H9 (cell line): ENCODE results near the gene ZNF546. TPM values are rescaled to one million over a fixed set of nuclear protein-coding genes. Genes with fewer than 3 reads are reported as not detected.
"Not testable (repeated sequence)": the region's sequence is repeated elsewhere in the genome, so short reads cannot be mapped to it uniquely, and the experiment has no call there.

Experiments used
- DNase-seq: peaks from one replicate; pipeline ENCODE4 v3.0.0-alpha.2; 2017
- H2AFZ ChIP-seq: one replicate; pipeline ENCODE4 v1.6.1; 2013; ENCODE audit warnings: mild to moderate bottlenecking, low read length, control low read depth, moderate library complexity
- H2AK5ac ChIP-seq: 2 replicates; pipeline ENCODE4 v1.6.1; 2013; ENCODE audit warnings: low read length, control low read depth, mixed read lengths; ENCODE audit not compliant: insufficient read length
- H2BK120ac ChIP-seq: one replicate; pipeline ENCODE4 v1.6.1; 2013; ENCODE audit warnings: low read depth, mild to moderate bottlenecking, low read length, control low read depth, inconsistent platforms; ENCODE audit not compliant: poor library complexity, severe bottlenecking
- H2BK12ac ChIP-seq: 2 replicates; pipeline ENCODE4 v1.6.1; 2013; ENCODE audit warnings: low read length, control low read depth, mixed read lengths, low read depth; ENCODE audit not compliant: insufficient read length
- H2BK15ac ChIP-seq: 2 replicates; pipeline ENCODE4 v1.6.1; 2013; ENCODE audit warnings: low read depth, low read length, control low read depth
- H2BK20ac ChIP-seq: one replicate; pipeline ENCODE4 v1.6.1; 2013; ENCODE audit warnings: low read depth, mild to moderate bottlenecking, low read length, control low read depth, inconsistent platforms; ENCODE audit not compliant: poor library complexity, severe bottlenecking
- H2BK5ac ChIP-seq: 2 replicates; pipeline ENCODE4 v1.6.1; 2013; ENCODE audit warnings: low read length, control low read depth, mixed read lengths; ENCODE audit not compliant: insufficient read length
- H3K14ac ChIP-seq: 2 replicates; pipeline ENCODE4 v1.6.1; 2013; ENCODE audit warnings: low read length, control low read depth; ENCODE audit not compliant: insufficient read depth
- H3K18ac ChIP-seq: 2 replicates; pipeline ENCODE4 v1.6.1; 2013; ENCODE audit warnings: low read depth, mild to moderate bottlenecking, mixed read lengths, low read length, control low read depth; ENCODE audit not compliant: insufficient read length
- H3K23ac ChIP-seq: 2 replicates; pipeline ENCODE4 v1.6.1; 2013; ENCODE audit warnings: low read length, control low read depth, mixed read lengths, low read depth; ENCODE audit not compliant: insufficient read length
- H3K23me2 ChIP-seq: 2 replicates; pipeline ENCODE4 v1.6.1; 2013; ENCODE audit warnings: low read depth, mild to moderate bottlenecking, mixed read lengths, low read length, control low read depth; ENCODE audit not compliant: insufficient read length, poor library complexity, severe bottlenecking
- H3K27ac ChIP-seq: 2 replicates; pipeline ENCODE4 v1.5.1; 2013; ENCODE audit warnings: low read length, control low read depth, mixed read lengths, low read depth; ENCODE audit not compliant: insufficient read length
- H3K27me3 ChIP-seq: 2 replicates; pipeline ENCODE4 v1.6.1; 2013; ENCODE audit warnings: low read length, control low read depth, inconsistent platforms; ENCODE audit not compliant: insufficient read depth
- H3K4ac ChIP-seq: 2 replicates; pipeline ENCODE4 v1.6.1; 2013; ENCODE audit warnings: low read depth, mild to moderate bottlenecking, control low read depth, inconsistent platforms, low read length, moderate library complexity
- H3K4me1 ChIP-seq: 2 replicates; pipeline ENCODE4 v1.6.1; 2013; ENCODE audit warnings: low read length, control low read depth, inconsistent platforms; ENCODE audit not compliant: insufficient read depth
- H3K4me2 ChIP-seq: 2 replicates; pipeline ENCODE4 v1.6.1; 2013; ENCODE audit warnings: low read length, control low read depth, mixed read lengths; ENCODE audit not compliant: insufficient read length, insufficient read depth
- H3K56ac ChIP-seq: 2 replicates; pipeline ENCODE4 v1.6.1; 2013; ENCODE audit warnings: low read depth, mild to moderate bottlenecking, mixed read lengths, low read length, control low read depth; ENCODE audit not compliant: insufficient read length
- H3K79me1 ChIP-seq: 2 replicates; pipeline ENCODE4 v1.6.1; 2013; ENCODE audit warnings: low read depth, mild to moderate bottlenecking, moderate library complexity, low read length, control low read depth, inconsistent platforms; ENCODE audit not compliant: insufficient read depth, poor library complexity, severe bottlenecking
- H3K79me2 ChIP-seq: 2 replicates; pipeline ENCODE4 v1.6.1; 2013; ENCODE audit warnings: low read length, control low read depth, inconsistent platforms; ENCODE audit not compliant: insufficient read depth
- H3K9ac ChIP-seq: 2 replicates; pipeline ENCODE4 v1.6.1; 2013; ENCODE audit warnings: low read length, control low read depth, mixed read lengths; ENCODE audit not compliant: insufficient read length; ENCODE audit errors: extremely low read depth
- H3K9me3 ChIP-seq: one replicate; pipeline ENCODE4 v1.6.1; 2013; ENCODE audit warnings: low read depth, low read length, inconsistent platforms; ENCODE audit not compliant: control insufficient read depth
- H3T11ph ChIP-seq: one replicate; pipeline ENCODE4 v1.6.1; 2013; ENCODE audit warnings: mild to moderate bottlenecking, low read length, control low read depth, inconsistent platforms
- H4K20me1 ChIP-seq: one replicate; pipeline ENCODE4 v1.6.1; 2013; ENCODE audit not compliant: control insufficient read depth, insufficient read length, insufficient read depth
- H4K5ac ChIP-seq: 2 replicates; pipeline ENCODE4 v1.6.1; 2013; ENCODE audit warnings: low read depth, mild to moderate bottlenecking, mixed read lengths, low read length, control low read depth; ENCODE audit not compliant: insufficient read length
- H4K8ac ChIP-seq: replicated peaks from 2 replicates; pipeline ENCODE4 v1.6.1; 2013; ENCODE audit warnings: low read length, control low read depth, mixed read lengths, low read depth; ENCODE audit not compliant: insufficient read length
- H4K91ac ChIP-seq: 2 replicates; pipeline ENCODE4 v1.6.1; 2013; ENCODE audit warnings: low read depth, mild to moderate bottlenecking, moderate library complexity, mixed read lengths, low read length, control low read depth; ENCODE audit not compliant: insufficient read length
- H3K27ac Mint-ChIP-seq, 3 experiments: 2 replicates in 2 of 3; 3 replicates in 1 of 3; pipeline ENCODE4 v1.8.0; 2020 to 2021; ENCODE audit warnings: mixed read lengths in 3 of 3, mild to moderate bottlenecking in 1 of 3, moderate library complexity in 1 of 3
- H3K27me3 Mint-ChIP-seq: 2 replicates; pipeline ENCODE4 v1.8.0; 2021; ENCODE audit warnings: low read depth, mild to moderate bottlenecking, moderate library complexity, mixed read lengths
- H3K36me3 Mint-ChIP-seq, 3 experiments: 2 replicates in 2 of 3; 3 replicates in 1 of 3; pipeline ENCODE4 v1.8.0; 2020 to 2021; ENCODE audit warnings: low read depth in 3 of 3, mixed read lengths in 3 of 3; ENCODE audit not compliant: insufficient read depth in 1 of 3
- H3K4me1 Mint-ChIP-seq, 2 experiments: 2 replicates each; pipeline ENCODE4 v1.8.0; 2020; ENCODE audit warnings: mixed read lengths in 2 of 2
- H3K4me3 Mint-ChIP-seq, 2 experiments: 2 replicates in 1 of 2; 3 replicates in 1 of 2; pipeline ENCODE4 v1.8.0; 2020 to 2021; ENCODE audit warnings: mild to moderate bottlenecking in 2 of 2, mixed read lengths in 2 of 2, moderate library complexity in 1 of 2
- H3K9me3 Mint-ChIP-seq, 2 experiments: 2 replicates in 1 of 2; 3 replicates in 1 of 2; pipeline ENCODE4 v1.8.0; 2020; ENCODE audit warnings: mild to moderate bottlenecking in 2 of 2, mixed read lengths in 2 of 2, moderate library complexity in 1 of 2
- WGBS: extraction: QIAGEN DNeasy Blood & Tissue Kit; methylation state at CpG from one replicate; pipeline ENCODE4 v1.1.7; 2013; ENCODE audit warnings: missing lambda C conversion rate, low lambda C conversion rate, mixed read lengths; ENCODE audit not compliant: insufficient read length; ENCODE audit errors: extremely low coverage; 5-methylcytosine and 5-hydroxymethylcytosine counted together
- total RNA-seq: library from RNA; stranded (reverse); gene quantifications from 2 replicates; pipeline ENCODE4 v1.2.1, GENCODE V29; 2021
- TF ChIP-seq, protein P1 (sequence below): fragments of 200-600 bp; sonication (generic); conservative IDR thresholded peaks from 3 replicates; pipeline ENCODE4 v1.8.0; 2021; ENCODE audit warnings: antibody characterized with exemption, mild to moderate bottlenecking

ZNF546 gene
- total RNA-seq, 1 experiment from 2014 or later, result 1.7 TPM

DNA sequence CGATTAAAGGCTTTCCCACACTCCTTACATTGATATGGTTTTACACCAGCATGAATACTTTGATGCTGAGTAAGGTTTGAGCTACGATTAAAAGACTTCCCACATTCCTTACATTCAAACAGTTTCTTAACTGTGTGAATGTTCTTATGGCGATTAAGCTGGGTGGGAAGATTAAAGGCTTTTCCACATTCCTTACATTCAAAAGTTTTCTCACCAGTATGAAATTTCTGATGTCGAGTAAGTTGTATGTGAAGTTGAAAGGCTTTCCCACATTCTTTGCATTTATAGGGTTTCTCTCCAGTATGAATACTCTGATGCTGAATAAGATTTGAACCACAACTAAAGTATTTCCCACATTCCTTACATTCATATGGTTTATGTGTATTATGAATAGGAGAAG lies 39.1 kb downstream of the ZNF546 start:
- Histone ChIP-seq H2BK15ac (no peak overlapping the region), H3K18ac (no peak overlapping the region), H2BK120ac (no peak overlapping the region), H3T11ph (no peak overlapping the region), H3K9me3 (peaks cover 57% of the 10 kb centered on the region), H3K4ac (no peak overlapping the region), H2AK5ac (no peak overlapping the region), H3K4me2 (no peak overlapping the region), H4K91ac (no peak overlapping the region), H3K56ac (no peak overlapping the region), H3K27ac (no peak overlapping the region), H2BK12ac (no peak overlapping the region), H3K79me1 (no peaks in the 10 kb centered on the region), H2BK20ac (no peak overlapping the region), H3K9ac (no peak overlapping the region), H3K27me3 (no peaks in the 10 kb centered on the region), H3K79me2 (no peaks in the 10 kb centered on the region), H3K23me2 (no peaks in the 10 kb centered on the region), H4K20me1 (no peaks in the 10 kb centered on the region), H2BK5ac (no peak overlapping the region), H3K4me1 (no peaks in the 10 kb centered on the region), H4K8ac (no peak overlapping the region), H3K23ac (no peak overlapping the region), H2AFZ (no peak overlapping the region), H3K14ac (no peak overlapping the region), H4K5ac (no peak overlapping the region)
- TF ChIP-seq, protein P1, sequence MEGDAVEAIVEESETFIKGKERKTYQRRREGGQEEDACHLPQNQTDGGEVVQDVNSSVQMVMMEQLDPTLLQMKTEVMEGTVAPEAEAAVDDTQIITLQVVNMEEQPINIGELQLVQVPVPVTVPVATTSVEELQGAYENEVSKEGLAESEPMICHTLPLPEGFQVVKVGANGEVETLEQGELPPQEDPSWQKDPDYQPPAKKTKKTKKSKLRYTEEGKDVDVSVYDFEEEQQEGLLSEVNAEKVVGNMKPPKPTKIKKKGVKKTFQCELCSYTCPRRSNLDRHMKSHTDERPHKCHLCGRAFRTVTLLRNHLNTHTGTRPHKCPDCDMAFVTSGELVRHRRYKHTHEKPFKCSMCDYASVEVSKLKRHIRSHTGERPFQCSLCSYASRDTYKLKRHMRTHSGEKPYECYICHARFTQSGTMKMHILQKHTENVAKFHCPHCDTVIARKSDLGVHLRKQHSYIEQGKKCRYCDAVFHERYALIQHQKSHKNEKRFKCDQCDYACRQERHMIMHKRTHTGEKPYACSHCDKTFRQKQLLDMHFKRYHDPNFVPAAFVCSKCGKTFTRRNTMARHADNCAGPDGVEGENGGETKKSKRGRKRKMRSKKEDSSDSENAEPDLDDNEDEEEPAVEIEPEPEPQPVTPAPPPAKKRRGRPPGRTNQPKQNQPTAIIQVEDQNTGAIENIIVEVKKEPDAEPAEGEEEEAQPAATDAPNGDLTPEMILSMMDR, result no peak
- no CpG with 5 or more reads among the region's 4 CpGs for WGBS
- Mint-ChIP-seq H3K36me3 (peaks cover 54 to 64% (median 64%) of the 10 kb centered on the region in 3 experiments), H3K27ac (no peak overlapping the region), H3K4me1 (no peaks in the 10 kb centered on the region), H3K4me3 (no peak overlapping the region), H3K27me3 (peaks cover 4% of the 10 kb centered on the region), H3K9me3 (peaks cover 66 to 77% of the 10 kb centered on the region in 2 experiments)
- no peak for DNase-seq

DNA sequence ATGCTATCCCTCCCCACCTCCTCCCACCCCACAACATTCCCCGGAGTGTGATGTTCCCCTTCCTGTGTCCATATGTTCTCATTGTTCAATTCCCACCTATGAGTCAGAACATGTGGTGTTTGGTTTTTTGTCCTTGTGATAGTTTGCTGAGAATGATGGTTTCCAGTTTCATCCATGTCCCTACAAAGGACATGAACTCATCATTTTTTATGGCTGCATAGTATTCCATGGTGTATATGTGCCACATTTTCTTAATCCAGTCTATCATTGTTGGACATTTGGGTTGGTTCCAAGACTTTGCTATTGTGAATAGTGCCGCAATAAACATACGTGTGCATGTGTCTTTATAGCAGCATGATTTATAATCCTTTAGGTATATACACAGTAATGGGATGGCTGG lies 41.2 kb downstream of the ZNF546 start:
- not testable (repeated sequence) for H2BK20ac ChIP-seq, H4K20me1 ChIP-seq, H3K18ac ChIP-seq, H2AFZ ChIP-seq, H3K27me3 ChIP-seq, H3K79me2 ChIP-seq, H3K27me3 Mint-ChIP-seq, H3K23ac ChIP-seq, H3K79me1 ChIP-seq, H4K8ac ChIP-seq, DNase-seq, H3K9ac ChIP-seq, H3K56ac ChIP-seq, H3K4me1 Mint-ChIP-seq, H2BK15ac ChIP-seq, H3K4me1 ChIP-seq, H2AK5ac ChIP-seq, H3K27ac ChIP-seq, H2BK5ac ChIP-seq, H3K14ac ChIP-seq, H4K91ac ChIP-seq, H3K4me2 ChIP-seq, H3K4me3 Mint-ChIP-seq, H3K23me2 ChIP-seq, H3K4ac ChIP-seq, H2BK12ac ChIP-seq, H3K27ac Mint-ChIP-seq, H2BK120ac ChIP-seq, H4K5ac ChIP-seq, H3T11ph ChIP-seq
- Mint-ChIP-seq H3K36me3 (peaks cover 54 to 67% (median 63%) of the 10 kb centered on the region in 3 experiments), H3K9me3 (peaks cover 69 to 73% of the 10 kb centered on the region in 2 experiments)
- WGBS, result no CpG with 5 or more reads among the region's 3 CpGs
- peaks cover 46% of the 10 kb centered on the region for H3K9me3 ChIP-seq
